Vagina (tissue), 2 donors: ENCODE results near the gene ZMYND8.

Experiments used
- CTCF ChIP-seq, 3 experiments: fragments of 450-650 bp in 2 of 3; fragments of 200-600 bp in 1 of 3; sonication (generic) in 1 of 3; IDR thresholded peaks; one replicate each; pipeline ENCODE4 v1.5.1; 2017 to 2019; ENCODE audit warnings: antibody characterized with exemption in 3 of 3, mild to moderate bottlenecking in 2 of 3, moderate library complexity in 2 of 3
- POLR2A ChIP-seq, 2 donors: fragments of 450-650 bp; IDR thresholded peaks; one replicate each; pipeline ENCODE4 v1.6.1; 2017; ENCODE audit warnings: antibody characterized with exemption in 2 of 2, mild to moderate bottlenecking in 2 of 2, moderate library complexity in 2 of 2
- POLR2AphosphoS5 ChIP-seq, 2 donors: sonication (generic); formaldehyde crosslinking; IDR thresholded peaks; one replicate each; pipeline ENCODE4 v1.9.0; 2017; ENCODE audit warnings: antibody characterized with exemption in 2 of 2, mild to moderate bottlenecking in 2 of 2, low read depth in 1 of 2; ENCODE audit not compliant: insufficient read depth in 1 of 2

- TF ChIP-seq CTCF (IDR thresholded peaks at IDR 0.05) (no peak), POLR2AphosphoS5 (IDR thresholded peaks at IDR 0.05; ENCODE audit: insufficient read depth in 1 of 2, low read depth in 1 of 2) (no peak), POLR2A (IDR thresholded peaks at IDR 0.05) (no peak)
These were observed 41.3 kb upstream of the ZMYND8 start for GRCh38 chr20:47397652-47398301.
